ENCODE results near the gene DEFB121.

DNA sequence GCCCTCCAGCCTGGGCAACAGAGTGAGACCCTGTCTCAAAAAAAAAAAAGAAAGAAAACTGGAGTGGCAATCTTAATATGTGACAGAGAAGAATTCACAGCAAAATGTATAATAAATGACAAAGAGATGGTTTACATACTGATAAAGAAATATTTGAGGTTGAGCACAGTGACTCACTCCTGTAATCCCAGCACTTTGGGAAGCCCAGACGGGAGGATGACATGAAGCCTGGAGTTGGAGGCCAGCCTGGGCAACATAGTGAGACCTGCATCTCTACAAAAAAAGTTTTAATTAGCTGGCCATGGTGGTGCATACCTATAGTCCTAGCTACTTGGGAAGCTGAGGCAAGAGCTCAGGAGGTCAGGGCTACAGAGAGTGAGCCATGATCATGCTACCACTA, 50.0 kb downstream of the DEFB121 start:
- TF ChIP-seq, protein P1, sequence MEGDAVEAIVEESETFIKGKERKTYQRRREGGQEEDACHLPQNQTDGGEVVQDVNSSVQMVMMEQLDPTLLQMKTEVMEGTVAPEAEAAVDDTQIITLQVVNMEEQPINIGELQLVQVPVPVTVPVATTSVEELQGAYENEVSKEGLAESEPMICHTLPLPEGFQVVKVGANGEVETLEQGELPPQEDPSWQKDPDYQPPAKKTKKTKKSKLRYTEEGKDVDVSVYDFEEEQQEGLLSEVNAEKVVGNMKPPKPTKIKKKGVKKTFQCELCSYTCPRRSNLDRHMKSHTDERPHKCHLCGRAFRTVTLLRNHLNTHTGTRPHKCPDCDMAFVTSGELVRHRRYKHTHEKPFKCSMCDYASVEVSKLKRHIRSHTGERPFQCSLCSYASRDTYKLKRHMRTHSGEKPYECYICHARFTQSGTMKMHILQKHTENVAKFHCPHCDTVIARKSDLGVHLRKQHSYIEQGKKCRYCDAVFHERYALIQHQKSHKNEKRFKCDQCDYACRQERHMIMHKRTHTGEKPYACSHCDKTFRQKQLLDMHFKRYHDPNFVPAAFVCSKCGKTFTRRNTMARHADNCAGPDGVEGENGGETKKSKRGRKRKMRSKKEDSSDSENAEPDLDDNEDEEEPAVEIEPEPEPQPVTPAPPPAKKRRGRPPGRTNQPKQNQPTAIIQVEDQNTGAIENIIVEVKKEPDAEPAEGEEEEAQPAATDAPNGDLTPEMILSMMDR (conservative IDR thresholded peaks at IDR 0.05; ENCODE audit: low read depth, low read length): no peak
- TF ChIP-seq EZH2phosphoT487 (IDR thresholded peaks at IDR 0.05; ENCODE audit: borderline replicate concordance, low read length): no peak
- TF ChIP-seq EZH2 (IDR thresholded peaks at IDR 0.05; ENCODE audit: low read length, unreplicated experiment): no peak

Data from PC-3 (cell line).